ENCODE measurements around the gene AP2A2.

DNA sequence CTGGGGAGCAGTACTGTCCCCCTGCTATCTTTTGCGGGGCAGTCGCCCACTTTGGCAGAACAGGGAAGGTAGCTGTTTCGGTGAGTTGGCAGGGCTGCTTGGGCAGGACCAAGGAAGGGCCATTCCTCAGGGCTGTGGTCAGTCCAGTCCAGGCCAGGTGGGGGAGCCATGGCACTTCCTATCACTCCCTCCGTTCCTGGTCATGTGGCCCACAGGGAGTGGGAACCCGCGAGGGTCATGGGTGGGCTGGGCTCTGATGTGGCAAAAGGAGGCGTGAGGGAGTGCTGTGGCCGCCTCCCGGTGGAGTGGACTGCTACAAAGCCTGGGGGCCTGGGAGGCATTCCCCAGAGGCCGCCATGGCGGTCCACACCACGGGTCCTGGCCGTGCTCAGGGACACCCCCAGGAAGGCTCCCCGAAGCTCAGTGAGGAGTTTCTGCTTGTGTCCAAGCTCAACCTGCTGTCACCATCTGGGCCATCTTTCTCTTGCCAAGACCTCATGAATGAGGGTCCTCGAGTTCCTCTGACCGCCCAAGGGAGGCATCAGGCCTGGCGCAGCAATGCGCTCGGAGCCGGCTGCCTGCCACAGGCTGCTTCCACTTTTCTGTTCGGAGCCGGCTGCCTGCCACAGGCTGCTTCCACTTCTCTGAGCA lies 27.0 kb upstream of the AP2A2 start:
- TF ChIP-seq, protein P1, sequence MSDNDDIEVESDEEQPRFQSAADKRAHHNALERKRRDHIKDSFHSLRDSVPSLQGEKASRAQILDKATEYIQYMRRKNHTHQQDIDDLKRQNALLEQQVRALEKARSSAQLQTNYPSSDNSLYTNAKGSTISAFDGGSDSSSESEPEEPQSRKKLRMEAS (CRISPR knock-in tag; IDR thresholded peaks at IDR 0.05): no peak
- TF ChIP-seq, protein P2, sequence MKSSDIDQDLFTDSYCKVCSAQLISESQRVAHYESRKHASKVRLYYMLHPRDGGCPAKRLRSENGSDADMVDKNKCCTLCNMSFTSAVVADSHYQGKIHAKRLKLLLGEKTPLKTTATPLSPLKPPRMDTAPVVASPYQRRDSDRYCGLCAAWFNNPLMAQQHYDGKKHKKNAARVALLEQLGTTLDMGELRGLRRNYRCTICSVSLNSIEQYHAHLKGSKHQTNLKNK (CRISPR knock-in tag; IDR thresholded peaks at IDR 0.05): no peak
- TF ChIP-seq, protein P3, sequence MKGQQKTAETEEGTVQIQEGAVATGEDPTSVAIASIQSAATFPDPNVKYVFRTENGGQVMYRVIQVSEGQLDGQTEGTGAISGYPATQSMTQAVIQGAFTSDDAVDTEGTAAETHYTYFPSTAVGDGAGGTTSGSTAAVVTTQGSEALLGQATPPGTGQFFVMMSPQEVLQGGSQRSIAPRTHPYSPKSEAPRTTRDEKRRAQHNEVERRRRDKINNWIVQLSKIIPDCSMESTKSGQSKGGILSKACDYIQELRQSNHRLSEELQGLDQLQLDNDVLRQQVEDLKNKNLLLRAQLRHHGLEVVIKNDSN (CRISPR knock-in tag; IDR thresholded peaks at IDR 0.05): peak; percentile 80; the same call in 1 of the 2 replicates
- no peak for TF ChIP-seq TP53 (CRISPR knock-in tag; IDR thresholded peaks at IDR 0.05)

Measured in WTC11 (cell line).